Stomach (tissue), 9 donors: ENCODE measurements around the gene TARS2. TPM values are rescaled to one million over a fixed set of nuclear protein-coding genes. Genes with fewer than 3 reads are reported as not detected.

Experiments
- DNase-seq, 2 donors: peaks; one replicate each; pipeline versions ENCODE4 v3.0.0 to v3.0.0-alpha.2; 2013 to 2019
- H3K27ac ChIP-seq, 5 donors: fragments of 200-600 bp in 4 of 5; sonication (generic) in 4 of 5; one replicate each; pipeline ENCODE4 v1.5.1; 2013 to 2019; ENCODE audit warnings: mild to moderate bottlenecking in 1 of 5, moderate library complexity in 1 of 5
- H3K27me3 ChIP-seq, 3 donors: fragments of 200-600 bp; sonication (generic); one replicate each; pipeline ENCODE4 v1.5.1; 2017 to 2019; ENCODE audit warnings: mixed run types in 1 of 3
- H3K36me3 ChIP-seq, 4 donors: fragments of 200-600 bp; sonication (generic); 1 replicate in 3 of 4; 2 replicates in 1 of 4; pipeline ENCODE4 v1.5.1; 2016 to 2019
- H3K4me1 ChIP-seq, 4 donors: fragments of 200-600 bp; sonication (generic); one replicate each; pipeline ENCODE4 v1.5.1; 2016 to 2019
- H3K4me3 ChIP-seq, 4 donors: fragments of 200-600 bp; sonication (generic) in 3 of 4; one replicate each; pipeline ENCODE4 v1.5.1; 2016 to 2019; ENCODE audit warnings: mild to moderate bottlenecking in 1 of 4
- H3K9me3 ChIP-seq, 4 donors: fragments of 200-600 bp; sonication (generic); one replicate each; pipeline ENCODE4 v1.5.1; 2016 to 2019
- CTCF ChIP-seq, 7 experiments: fragments of 450-650 bp in 4 of 7; fragments of 200-600 bp in 3 of 7; sonication (generic) in 3 of 7; IDR thresholded peaks; one replicate each; pipeline ENCODE4 v1.5.1; 2016 to 2019; ENCODE audit warnings: antibody characterized with exemption in 7 of 7, control low read depth in 2 of 7, mild to moderate bottlenecking in 1 of 7
- EP300 ChIP-seq: sonication (generic); formaldehyde crosslinking; IDR thresholded peaks from one replicate; pipeline ENCODE4 v1.6.1; 2017; ENCODE audit warnings: antibody characterized with exemption
- POLR2A ChIP-seq, 4 donors: fragments of 450-650 bp; IDR thresholded peaks; one replicate each; pipeline ENCODE4 v1.6.1; 2016; ENCODE audit warnings: antibody characterized with exemption in 4 of 4, control low read depth in 2 of 4, mild to moderate bottlenecking in 1 of 4, moderate library complexity in 1 of 4
- POLR2AphosphoS5 ChIP-seq, 3 donors: sonication (generic); formaldehyde crosslinking; IDR thresholded peaks; one replicate each; pipeline ENCODE4 v1.6.1; 2016; ENCODE audit warnings: antibody characterized with exemption in 3 of 3
- WGBS, 5 donors: extraction: QIAGEN DNeasy Blood & Tissue Kit in 3 of 5; methylation state at CpG; one replicate each; pipeline versions ENCODE4 v1.1.5 to v1.1.7; 2013 to 2018; 5-methylcytosine and 5-hydroxymethylcytosine counted together
- intact Hi-C: fragments of 100-400 bp; cut with DNase I; formaldehyde crosslinking; loops from one replicate; pipeline ENCODE4 v1.15.1; 2023; ENCODE audit warnings: low total_unique reads
- polyA plus RNA-seq, 3 donors: library from polyadenylated mRNA; stranded (reverse); fragments of 200-250 nt; gene quantifications; one replicate each; pipeline ENCODE4 v1.2.3, GENCODE V29; 2013
- total RNA-seq, 5 donors: library from RNA; depleted of rRNA; stranded (reverse); fragments of >200 nt; gene quantifications; one replicate each; pipeline versions ENCODE4 v1.1.0 to v1.2.3, GENCODE V29; 2014 to 2016
- donor health status: healthy with polysubstance abuse.
- donor health status: Bipolar disorder and iron deficiency.
- donor health status: healthy.

TARS2 gene
- total and polyA plus RNA-seq, 8 donors: 3.5 to 46.2 (median 11.0) TPM

- H3K4me3 ChIP-seq: no peak overlapping the region
- H3K36me3 ChIP-seq: peaks cover 4 to 5% (median 5%) of the 10 kb centered on the region in 4 donors
- H3K4me1 ChIP-seq: peaks cover 0 to 25% (median 17%) of the 10 kb centered on the region in 4 donors
- 20 to 40% (median 23%) methylated on average over 4 of the region's 4 CpGs for WGBS, 5 donors
- DNase-seq: peak in 1 of 2 donors; percentile 43
- H3K9me3 ChIP-seq: no peaks in the 10 kb centered on the region
- TF ChIP-seq POLR2AphosphoS5 (IDR thresholded peaks at IDR 0.05) (no peak), POLR2A (IDR thresholded peaks at IDR 0.05) (no peak), EP300 (no peak), CTCF (IDR thresholded peaks at IDR 0.05) (no peak)
- intact Hi-C loops: no loop called here
- no peaks in the 10 kb centered on the region for H3K27me3 ChIP-seq
- H3K27ac ChIP-seq: peak overlapping the region in 2 of 5 donors; percentile 3 to 32
Observed at GRCh38 chr1:150477733-150478132, 9.5 kb upstream of the TARS2 start.

- H3K36me3 ChIP-seq: no peaks in the 10 kb centered on the region
- intact Hi-C loops: no loop called here
- no peak overlapping the region for H3K4me3 ChIP-seq
- no peaks in the 10 kb centered on the region for H3K27me3 ChIP-seq
- no peak overlapping the region for H3K27ac ChIP-seq
- H3K9me3 ChIP-seq: no peaks in the 10 kb centered on the region
- TF ChIP-seq EP300: no peak
- no peak for TF ChIP-seq CTCF (IDR thresholded peaks at IDR 0.05)
- no peak for TF ChIP-seq POLR2A (IDR thresholded peaks at IDR 0.05)
- no peak for TF ChIP-seq POLR2AphosphoS5 (IDR thresholded peaks at IDR 0.05)
- no peak for DNase-seq
- WGBS, 5 donors: 62 to 72% (median 66%) methylated on average over 4 of the region's 4 CpGs
- H3K4me1 ChIP-seq: peaks cover 0 to 25% (median 15%) of the 10 kb centered on the region in 4 donors
Observed at GRCh38 chr1:150479370-150479769, 7.8 kb upstream of the TARS2 start.

- intact Hi-C loops: no loop called here
- 47 to 58% (median 52%) methylated on average over 2 of the region's 2 CpGs for WGBS, 5 donors
Observed at GRCh38 chr1:150479927-150480352, 7.3 kb upstream of the TARS2 start.

GRCh38 chr1:150484431-150484830 is 2.8 kb upstream of the TARS2 start:
- peaks cover 0 to 8% (median 6%) of the 10 kb centered on the region in 4 donors for H3K36me3 ChIP-seq
- no peaks in the 10 kb centered on the region for H3K9me3 ChIP-seq
- peaks cover 6 to 19% (median 14%) of the 10 kb centered on the region in 4 donors for H3K4me1 ChIP-seq
- H3K27ac ChIP-seq: no peak overlapping the region
- DNase-seq: no peak
- no peaks in the 10 kb centered on the region for H3K27me3 ChIP-seq
- no peak overlapping the region for H3K4me3 ChIP-seq
- intact Hi-C loops: no loop called here
- 85 to 92% (median 89%) methylated on average over 4 to 5 of the region's 5 CpGs for WGBS, 5 donors
- no peak for TF ChIP-seq CTCF (IDR thresholded peaks at IDR 0.05)
- TF ChIP-seq EP300: no peak
- no peak for TF ChIP-seq POLR2AphosphoS5 (IDR thresholded peaks at IDR 0.05)
- TF ChIP-seq POLR2A (IDR thresholded peaks at IDR 0.05): no peak

More at GRCh38 chr1:150479927-150480352, 7.3 kb upstream of the TARS2 start:
- H3K27ac ChIP-seq: no peak overlapping the region
- TF ChIP-seq CTCF (IDR thresholded peaks at IDR 0.05) (no peak), POLR2AphosphoS5 (IDR thresholded peaks at IDR 0.05) (no peak), EP300 (no peak), POLR2A (IDR thresholded peaks at IDR 0.05) (no peak)
- H3K9me3 ChIP-seq: no peaks in the 10 kb centered on the region
- no peak for DNase-seq
- H3K36me3 ChIP-seq: no peaks in the 10 kb centered on the region
- peaks cover 0 to 21% (median 13%) of the 10 kb centered on the region in 4 donors for H3K4me1 ChIP-seq
- no peaks in the 10 kb centered on the region for H3K27me3 ChIP-seq
- H3K4me3 ChIP-seq: no peak overlapping the region
